Effector CD4-positive, alpha-beta T cell (primary cell): Measurements from ENCODE around the gene JADE1.

Source experiments
- DNase-seq: peaks from one replicate; pipeline ENCODE4 v3.0.0-alpha.2; 2020
- total RNA-seq: gene quantifications from one replicate; lab custom pipeline; 2026; lab: John Stamatoyannopoulos, UW

The JADE1 gene
- total RNA-seq, result 189 reads per million, percentile 92 among the genes with 10 or more reads in this experiment

DNA sequence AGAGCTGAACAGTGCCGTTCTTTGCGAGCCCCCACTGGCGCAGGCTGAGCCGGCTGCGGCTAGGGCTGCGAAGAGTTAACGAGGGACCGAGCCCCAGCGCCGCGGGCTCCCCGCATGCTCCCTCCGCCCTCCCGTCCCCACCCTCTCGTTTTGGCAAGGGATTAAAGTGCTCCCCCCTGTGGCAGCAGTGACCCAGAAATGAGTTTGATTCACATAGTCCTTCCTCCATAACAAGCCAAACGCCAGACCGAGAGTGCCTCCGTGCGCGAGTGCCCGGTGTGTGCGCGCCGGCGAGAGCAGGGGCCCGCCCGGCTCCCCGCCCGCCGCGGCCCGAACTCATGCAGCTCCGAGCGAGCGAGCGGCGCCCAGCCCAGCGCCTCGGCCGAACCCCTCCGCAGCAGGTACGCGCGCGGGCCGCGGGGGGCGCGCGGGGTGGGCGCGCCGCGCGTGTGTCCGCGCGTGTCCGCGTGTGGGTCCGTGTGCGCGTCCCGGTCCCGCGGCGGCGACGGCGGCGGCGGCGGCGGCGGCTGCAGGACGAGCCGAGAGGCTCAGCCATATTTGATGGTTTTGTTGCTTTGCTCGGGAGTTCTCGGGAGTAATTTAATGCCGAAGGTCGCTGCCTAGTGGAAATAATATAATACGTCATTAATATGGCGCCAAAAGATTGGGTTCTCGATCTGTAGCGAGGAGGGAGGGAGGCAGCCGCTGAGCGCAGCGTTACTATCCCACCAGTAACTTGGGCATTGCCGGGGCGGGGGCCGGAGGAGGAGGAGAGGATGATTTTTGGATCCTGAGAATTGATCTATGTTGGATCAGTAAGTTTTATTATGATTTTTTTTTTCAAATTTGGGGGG, at the start of gene JADE1:
Gene JADE1 (plus strand): TSS at position 224 of the 854 bp plus-strand sequence. CDS start 22,059 bp downstream, outside the sequence.
- peak; percentile 85 for DNase-seq

DNA sequence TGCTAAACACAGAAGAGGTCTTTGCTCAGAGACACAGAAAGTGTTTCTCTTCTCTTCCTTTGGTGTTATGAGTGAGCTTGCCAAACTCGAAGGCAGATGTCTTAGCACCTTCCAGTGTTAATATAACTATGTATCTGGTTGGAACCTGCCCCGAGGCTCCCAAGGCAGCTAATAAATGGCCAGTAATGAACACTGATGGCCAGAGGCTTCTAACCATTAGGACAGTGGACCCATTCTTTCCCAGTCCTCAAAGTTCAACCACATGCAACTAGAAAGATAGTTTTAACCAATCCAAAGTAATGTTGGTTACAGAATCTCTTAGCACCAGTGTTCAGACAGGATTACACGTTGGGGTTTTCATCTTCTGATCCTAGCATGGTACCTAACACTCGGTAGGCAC, 42.7 kb upstream of the JADE1 start:
- DNase-seq, result no peak

DNA sequence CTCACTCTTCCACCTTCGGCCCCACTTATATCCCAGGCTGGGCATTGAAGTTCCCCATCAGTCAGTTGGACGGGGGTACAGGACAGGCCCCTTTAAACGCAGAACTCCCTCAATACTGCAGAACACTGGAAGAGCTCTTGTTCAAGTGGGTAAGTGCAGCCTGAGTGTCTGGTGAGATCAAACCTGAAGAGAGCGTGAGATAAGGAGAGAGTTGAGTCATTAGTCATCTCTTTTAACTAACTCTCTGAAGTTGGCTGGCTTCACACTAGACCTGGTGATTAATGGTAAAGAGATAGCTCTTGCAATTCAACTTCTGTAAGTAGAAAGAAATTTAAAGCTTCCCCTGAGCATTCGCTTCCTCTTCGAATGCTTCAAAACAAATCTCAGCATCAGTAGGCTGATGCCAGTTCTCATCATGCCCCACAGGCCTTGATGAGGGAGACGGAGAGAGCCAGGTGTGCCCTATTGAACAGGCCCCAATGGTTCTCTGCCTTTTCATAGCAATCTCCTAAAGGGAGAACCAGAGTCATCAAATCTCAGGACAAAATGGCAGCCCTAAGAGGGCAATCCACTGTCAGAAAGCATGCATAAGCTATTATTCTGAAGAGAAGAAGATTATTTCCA, 41.0 kb upstream of the JADE1 start:
- no peak for DNase-seq

DNA sequence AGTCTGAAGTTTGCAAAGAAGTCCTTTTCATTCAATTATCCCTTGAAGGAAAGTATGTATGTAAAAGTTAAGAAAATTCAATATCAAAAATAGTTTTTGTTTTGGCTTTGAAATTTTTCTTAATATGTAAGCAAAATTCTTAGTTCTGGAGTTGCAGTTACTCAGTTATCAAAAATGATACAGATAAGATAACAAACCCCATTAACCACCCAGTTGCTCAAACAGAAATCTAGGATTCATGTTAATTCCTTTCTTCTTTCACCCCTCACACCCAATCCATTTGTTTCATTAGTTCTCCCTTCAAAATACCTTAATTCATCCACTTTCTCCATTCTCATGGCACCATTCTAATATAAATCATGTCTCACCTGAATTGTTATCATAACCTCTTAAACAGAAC, 40.5 kb upstream of the JADE1 start:
- no peak for DNase-seq

DNA sequence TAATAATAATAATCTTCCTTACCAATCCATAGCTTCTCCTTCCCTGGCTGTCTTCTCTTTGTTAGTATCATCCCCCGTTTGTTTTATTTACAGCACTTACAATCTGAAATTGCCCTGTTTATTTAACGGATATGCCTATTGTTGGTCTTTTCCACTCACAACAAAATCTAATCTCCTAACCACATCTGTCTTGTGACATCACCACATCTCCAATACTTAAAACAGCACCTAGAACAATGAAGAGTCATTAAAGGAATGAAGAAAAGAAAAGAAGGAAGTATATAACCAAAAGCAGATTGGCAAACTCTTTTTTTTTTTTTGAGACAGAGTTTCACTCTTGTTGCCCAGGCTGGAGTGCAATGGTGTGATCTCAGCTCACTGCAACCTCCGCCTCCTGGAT, 38.7 kb upstream of the JADE1 start:
- DNase-seq, result no peak

DNA sequence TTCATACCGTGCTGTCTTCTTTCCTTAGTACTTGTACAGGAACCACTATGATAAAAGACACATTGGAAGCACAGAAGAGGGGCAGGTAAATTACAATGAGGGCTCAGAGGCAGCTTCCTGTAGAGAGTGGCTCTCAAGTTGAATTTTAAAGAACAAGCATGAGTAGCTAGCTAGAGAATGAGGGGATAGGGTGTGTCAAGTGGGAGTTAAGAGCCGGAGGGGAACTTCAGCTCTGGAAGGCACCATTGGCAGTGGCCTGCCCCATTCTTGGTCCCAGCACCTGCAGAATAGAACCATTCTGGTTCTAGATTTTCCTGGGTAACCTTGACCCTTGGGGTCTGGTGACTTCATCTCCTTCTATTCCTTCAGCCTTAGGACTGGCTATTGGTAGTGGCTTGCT, 34.0 kb upstream of the JADE1 start:
- no peak for DNase-seq

DNA sequence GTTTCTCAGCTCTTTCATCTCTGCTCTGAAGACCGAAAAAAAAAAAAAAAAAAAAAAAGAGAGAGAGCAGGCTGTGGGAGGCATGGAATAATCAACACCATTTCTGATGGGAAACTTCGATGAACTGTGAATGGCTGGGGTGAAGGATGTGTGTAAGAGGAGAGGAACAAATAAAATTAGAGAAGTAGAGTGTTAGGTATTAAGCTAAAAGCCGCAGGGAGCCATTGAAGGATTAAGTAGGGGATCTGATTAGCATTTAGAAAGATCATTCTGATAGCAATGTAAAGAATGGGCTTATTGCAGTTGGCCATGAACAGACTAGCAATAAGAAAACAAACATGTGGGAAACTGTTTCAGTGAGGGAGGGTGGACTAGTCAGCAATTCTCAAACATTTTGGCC, 33.6 kb upstream of the JADE1 start:
- DNase-seq, result no peak

DNA sequence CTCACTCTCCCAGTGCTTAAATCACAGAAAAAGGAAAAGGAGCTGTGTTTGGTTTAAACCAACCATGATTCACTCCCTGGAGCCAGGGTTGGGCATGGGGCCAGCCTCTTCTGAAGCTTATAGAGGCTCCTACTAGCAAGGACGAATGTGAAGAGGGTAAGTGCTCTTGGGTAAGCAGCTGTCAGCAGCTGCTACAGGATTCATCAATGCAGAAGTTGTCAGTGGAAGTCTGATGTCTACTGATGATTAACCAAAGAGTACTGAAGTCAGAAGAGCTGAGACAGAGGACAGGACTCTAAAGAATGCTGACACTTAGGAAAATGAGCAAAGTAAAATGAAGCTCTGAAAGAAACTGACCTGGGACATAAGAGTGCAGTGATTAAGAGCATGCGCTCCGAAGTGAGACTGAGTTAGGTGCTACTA, 32.7 kb upstream of the JADE1 start:
- DNase-seq, result no peak

DNA sequence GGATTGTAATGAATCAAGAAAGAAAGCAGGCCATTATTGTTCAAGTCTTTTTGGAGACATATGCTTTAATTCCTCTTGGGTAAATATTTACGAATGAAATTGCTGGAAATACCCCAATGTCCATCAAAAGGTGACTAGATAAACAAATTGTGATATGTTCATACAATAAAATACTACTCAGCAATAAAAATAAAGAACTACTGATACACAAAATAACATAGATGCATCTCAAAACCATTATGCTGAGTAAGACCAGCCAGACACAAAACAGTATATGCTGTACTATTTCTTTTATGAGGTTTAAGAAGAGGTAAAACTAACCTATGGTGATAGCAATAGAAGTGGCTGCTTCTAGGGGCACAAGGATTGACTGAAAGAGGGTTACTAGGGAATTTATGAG, 28.8 kb upstream of the JADE1 start:
- no peak for DNase-seq

DNA sequence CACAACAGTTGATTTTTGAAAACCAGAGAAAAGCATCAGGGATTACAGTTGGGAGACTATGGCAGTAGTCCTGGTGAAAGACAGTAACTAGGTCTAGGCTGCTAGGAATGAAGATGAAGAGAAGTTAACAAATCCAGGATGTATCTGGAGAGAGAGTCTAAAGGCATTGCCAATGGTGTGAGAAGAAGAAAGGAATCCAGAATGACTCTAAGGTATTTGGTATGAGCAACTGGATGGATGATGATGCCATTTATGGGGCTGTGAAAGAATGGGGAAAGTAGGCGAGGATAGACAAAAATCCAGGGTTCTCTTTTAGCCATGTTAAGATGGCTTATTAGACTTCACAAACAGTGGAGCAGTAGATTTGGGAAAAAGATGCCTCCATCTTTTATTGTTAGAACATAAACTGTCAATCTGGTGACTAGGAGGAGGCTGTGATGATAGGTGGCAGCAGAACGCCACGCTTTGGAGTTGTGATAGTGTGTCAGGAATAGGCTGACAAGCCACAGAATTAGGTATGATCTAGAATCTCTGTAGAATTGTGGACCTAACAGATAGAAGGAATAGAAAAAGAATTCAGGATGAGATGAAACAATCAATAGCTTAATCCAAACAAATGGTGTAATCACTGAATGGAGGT, 27.3 kb upstream of the JADE1 start:
- DNase-seq, result peak; percentile 55

DNA sequence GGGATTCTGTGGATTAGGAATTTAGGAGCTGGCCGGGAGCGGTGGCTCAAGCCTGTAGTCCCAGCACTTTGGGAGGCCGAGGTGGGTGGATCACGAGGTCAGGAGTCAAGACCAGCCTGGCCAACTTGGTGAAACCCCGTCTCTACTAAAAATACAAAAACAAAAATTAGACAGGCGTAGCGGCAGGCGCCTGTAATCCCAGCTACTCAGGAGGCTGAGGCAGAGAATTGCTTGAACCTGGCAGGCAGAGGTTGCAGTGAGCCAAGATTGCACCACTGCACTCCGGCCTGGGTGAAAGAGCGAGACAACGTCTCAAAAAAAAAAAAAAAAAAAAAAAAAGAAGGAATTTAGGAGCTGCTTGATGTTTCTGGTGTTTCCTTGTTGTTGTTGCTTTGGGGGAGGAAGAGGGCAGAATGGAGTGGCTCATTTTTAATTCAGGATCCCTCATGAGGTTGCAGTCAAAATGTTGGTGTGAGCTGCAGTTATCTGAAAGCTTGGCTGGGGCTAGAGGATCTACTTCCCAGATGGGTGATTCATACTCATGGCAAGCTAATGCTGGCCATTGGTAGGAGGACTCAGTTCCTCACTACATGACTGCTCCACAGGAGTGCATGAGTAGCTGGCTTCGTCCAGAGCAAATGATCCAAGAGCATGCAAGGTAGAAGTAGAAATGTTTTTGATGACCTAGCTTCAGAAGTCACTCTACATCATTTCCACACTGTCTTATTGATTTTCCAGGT, 26.5 kb upstream of the JADE1 start:
- DNase-seq, result no peak

DNA sequence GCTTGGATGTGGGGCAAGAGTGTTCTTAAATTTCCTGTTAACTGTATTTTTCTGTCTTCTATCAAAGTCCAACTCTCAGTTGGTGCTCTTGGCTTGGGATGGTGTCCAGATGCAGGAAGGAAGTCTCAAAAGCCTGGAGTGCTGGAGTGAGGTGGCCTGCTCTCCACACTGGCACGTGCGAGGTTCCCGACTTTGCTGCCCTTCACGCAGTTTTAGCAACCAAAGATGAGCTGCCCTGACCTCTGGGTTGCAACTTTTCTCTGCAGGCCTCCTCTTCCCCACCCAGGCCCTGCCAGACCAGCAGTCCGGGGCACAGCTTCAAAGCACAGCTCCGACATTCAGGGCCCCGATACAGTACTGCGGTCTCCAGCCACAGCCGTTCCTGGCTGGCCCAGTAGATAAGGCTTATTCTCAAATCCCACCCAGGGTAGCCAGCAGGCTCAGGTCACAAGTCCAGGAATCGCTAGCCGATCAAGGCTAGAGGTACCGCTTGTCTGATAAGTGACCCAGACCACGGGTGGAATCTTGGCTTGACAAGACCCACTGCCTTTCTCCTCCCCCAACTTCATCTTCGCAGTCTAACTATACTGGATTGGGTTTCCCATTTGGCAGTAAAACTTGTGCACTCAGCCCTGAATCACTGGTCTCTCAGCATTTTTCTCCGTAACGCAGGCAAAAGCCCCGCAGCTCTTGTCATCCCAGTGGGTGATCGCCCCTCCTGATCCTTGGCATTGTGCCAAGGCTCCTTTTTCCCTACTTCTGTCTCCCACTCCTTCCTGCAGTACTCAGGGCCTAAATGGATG, 21.8 kb upstream of the JADE1 start:
- no peak for DNase-seq

DNA sequence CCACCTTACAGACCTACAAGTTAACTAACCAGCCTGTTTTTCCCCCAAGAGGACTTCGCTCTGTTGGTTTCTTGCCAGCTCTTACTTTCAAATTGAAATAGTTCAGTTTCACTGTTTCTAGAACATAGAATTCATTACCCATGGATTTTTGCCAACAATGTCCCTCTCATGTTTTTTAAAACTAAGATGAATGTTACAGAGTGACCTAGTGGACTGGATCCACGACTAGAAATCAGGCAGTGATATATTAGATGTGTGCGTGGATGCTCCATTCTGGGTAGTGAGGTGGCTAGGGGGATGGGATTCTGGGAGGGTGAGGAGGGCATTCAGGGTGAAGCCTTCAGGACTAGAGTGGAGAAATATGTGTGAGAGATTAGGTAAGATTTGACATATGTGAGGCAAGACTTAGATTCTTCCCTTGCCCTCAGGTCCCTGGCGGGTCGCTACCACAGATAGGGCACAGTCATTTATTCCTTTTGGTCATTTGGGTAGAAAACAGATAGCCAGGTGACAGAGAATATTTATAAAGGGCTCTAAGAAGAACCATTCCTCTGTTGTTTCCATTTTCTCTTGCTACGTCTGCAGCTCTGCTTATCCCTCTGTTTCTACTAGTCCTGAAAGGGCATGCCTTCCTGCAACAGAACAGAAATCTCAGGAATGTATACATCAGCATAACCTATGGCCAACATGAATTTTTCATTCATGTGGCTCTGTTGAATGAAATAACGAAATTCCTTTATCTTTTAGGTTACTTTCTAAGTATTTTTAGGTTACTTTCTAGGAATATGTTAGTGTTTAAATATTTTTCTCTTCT, 15.4 kb upstream of the JADE1 start:
- no peak for DNase-seq

DNA sequence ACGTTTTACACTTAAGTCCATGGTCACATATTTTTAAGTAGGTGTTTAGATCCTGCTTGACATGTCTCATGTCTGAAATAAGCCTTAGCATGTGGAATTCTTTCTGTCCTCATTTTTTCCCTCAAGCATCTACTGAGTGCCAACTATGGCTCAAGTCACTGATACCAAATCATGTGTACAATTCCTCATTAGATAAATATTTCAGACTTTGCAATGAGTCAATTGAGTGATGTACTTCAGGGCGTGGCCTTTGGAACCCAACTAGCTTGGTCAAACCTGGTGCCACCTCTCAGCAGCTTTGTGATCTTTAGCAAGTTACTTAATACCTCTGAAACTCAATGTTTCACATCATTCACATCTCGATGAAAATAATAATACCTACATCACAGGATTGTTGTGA, 12.6 kb upstream of the JADE1 start:
- DNase-seq, result no peak

DNA sequence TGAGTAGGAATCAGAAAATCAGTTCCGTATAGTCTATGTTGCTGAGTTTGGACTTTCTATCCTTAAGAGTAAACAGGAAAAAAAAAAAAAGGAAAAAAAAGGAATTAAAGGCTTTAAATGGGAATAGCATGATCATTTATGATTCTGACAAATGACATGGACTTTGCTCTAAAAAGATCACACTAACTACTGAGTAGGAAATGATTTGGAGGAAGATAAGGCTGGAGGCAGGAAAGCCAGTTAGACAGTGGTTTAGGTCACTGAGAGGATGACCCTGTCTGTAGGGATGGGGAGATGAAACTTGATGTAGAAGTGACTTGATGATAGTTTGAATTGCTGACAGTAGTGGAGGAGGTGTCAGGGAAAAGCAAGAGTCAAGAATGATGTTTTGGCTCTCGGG, 9.2 kb upstream of the JADE1 start:
- DNase-seq, result no peak

DNA sequence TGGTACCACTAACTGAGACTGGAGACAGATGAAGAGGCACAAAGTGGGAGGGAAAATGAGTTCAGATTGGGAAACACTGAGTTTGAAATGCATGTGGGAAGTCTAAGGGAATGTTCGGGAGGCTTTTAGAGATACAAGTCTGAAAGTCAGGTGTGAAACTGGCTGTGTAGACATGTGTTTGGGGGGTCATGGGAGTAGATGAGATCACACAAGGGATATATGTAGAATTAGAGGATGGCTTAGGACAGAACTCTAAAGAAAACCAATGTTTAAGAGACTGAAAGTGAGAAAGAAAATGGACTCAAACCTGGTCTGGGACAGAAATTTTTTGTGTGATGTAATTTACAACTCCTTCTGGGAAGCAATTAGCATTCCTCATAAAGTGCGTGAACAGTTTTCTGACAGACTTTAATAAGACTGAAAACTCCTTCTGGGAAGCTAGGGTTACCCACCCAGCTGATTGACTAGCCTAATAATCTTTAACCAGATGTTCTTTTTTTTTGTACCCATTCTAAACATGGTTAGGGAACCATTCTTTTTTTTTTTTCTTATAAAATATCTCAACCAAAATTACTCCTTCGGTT, 8.7 kb upstream of the JADE1 start:
- no peak for DNase-seq

DNA sequence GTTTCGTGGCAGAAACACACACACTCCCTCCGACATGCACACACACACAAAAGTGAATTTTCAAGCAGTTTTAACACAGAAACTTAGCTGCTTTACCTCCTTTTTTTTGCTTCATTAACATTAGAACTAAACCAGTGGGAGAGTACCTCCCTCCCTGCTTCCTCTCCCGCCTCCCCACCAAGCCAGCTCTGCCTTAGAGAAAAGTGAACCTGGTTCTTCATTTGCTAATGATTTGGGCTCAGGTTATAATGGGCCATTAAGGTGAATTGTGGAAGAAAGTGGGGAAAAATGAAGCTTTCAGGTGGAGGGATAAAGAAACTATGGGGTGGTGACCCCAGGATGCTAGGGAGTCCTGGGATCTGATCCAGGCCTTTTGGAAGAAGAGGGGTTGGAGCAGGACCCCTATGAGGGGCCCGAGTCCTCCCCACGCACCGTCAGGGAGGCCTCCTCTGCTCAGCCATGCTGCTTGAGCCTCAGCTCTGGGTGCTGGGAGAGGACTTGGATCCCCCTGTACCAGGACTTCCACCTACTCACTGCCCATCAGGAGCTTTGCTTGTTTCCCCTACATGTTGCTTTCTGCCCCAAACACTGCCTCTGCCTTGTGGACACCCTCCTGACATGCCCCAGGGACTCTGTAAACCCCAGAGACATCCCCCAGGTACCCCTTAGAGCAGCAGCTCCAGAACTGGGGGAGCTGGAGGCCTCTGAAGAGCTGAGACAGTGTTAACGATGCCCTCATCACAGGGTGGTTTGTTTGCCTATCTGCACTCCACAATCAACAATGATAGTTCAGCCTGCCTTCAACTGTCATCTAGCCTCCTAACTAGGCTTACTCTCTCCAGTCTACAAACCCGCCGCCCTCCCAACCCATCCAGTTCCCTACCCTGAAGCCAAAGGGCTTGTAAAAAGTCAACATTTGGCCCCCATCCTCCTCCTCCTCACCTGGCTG, 6.5 kb upstream of the JADE1 start:
- DNase-seq, result no peak

DNA sequence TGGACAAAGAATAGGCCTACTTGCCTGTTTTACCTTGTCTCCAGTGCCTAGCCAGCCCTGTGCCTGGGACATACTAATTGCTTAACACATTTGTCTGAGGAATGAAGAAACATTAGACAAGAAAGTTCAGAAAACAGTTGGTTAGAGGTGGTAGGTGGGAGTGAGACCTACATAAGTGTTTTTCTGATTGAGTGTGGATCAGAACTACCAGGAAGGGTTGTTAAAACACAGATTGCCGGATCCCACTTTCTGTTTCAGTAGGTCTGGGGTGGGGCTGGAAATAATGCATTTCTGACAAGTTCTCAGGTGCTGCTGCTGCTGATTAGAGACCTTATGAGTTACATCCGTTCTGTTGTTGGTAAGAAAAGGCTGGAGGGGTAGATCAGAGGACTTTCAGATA, 5.7 kb upstream of the JADE1 start:
- no peak for DNase-seq

DNA sequence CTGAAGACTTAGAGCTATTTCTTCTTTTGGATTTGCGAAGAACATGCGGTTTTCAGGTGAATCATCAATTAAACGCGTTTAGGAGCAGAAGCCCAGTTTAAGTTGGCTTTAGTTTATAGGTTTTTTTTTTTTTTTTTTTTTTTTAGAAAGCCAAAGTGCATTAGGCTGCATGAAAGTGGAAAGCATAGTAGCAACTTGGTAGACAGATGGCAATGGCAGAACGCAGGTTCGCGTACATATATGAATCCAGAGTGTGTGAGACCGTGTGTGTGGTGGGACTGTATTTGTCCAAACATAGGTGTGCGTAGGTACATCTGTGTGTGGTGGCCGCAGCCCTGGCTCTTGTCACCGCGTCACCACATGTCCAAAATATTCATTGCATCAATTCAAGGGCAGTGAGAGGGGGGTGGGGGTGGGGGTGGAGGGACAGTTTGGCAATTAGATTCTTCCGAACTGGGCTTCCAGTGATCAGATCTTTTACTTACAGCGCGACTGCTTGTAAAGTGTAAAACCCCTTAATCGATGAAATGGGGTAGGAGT, 901 bp downstream of the JADE1 start:
- DNase-seq, result peak; percentile 4
